BJ (cell line): ENCODE data around the gene CAMK2D. TPM values are rescaled to one million over a fixed set of nuclear protein-coding genes. Genes with fewer than 3 reads are reported as not detected.

Experiments
- CTCF ChIA-PET: fragments of 350-600 bp; formaldehyde crosslinking; extraction: SDS; loops from one replicate; lab custom pipeline; 2021; ENCODE audit warnings: antibody characterized with exemption, inconsistent platforms; lab: Yijun Ruan, JAX
- POLR2A ChIA-PET: fragments of 300-600 bp; sonication (Branson Sonifier 250); formaldehyde crosslinking; extraction: SDS; loops from one replicate; lab custom pipeline; 2021; ENCODE audit warnings: antibody characterized with exemption; lab: Charles Lee
- DNase-seq: peaks from one replicate; pipeline ENCODE4 v3.0.0-alpha.2; 2011; ENCODE audit warnings: low read depth
- H3K27me3 ChIP-seq: 2 replicates; pipeline ENCODE4 v1.6.0; 2011; ENCODE audit warnings: low read length; ENCODE audit not compliant: control insufficient read depth, insufficient read depth
- H3K36me3 ChIP-seq: 2 replicates; pipeline ENCODE4 v1.5.1; 2011; ENCODE audit warnings: low read length; ENCODE audit not compliant: control insufficient read depth, insufficient read depth
- H3K4me3 ChIP-seq: 2 replicates; pipeline ENCODE4 v1.5.1; 2011; ENCODE audit warnings: low read depth, mild to moderate bottlenecking, control low read depth, low read length
- CTCF ChIP-seq: IDR thresholded peaks from 2 replicates; pipeline ENCODE4 v1.5.1; 2011; ENCODE audit warnings: low read depth, mild to moderate bottlenecking, control low read depth, inconsistent platforms, low read length, moderate library complexity; ENCODE audit not compliant: insufficient read depth
- polyA plus RNA-seq: library from polyadenylated mRNA; depleted of rRNA; stranded (reverse); fragments of >200 nt; gene quantifications from 2 replicates; pipeline ENCODE4 v1.2.3, GENCODE V29; 2011

CAMK2D gene
- polyA plus RNA-seq, 1 experiment, result 41.8 TPM

GRCh38 chr4:113773014-113773413, 11.5 kb upstream of the CAMK2D start:
- no peak for DNase-seq
- CTCF ChIA-PET, result interaction anchor here (1.1 to 1.7 kb wide), 2 partner anchors 10 to 378 kb away, joined by 3 to 8 read pairs; no protein-coding TSS in a partner anchor
- no peaks in the 10 kb centered on the region for H3K27me3 ChIP-seq
- no peak overlapping the region for H3K4me3 ChIP-seq
- POLR2A ChIA-PET, result no interaction called here
- no peak for TF ChIP-seq CTCF
- H3K36me3 ChIP-seq, result no peaks in the 10 kb centered on the region

GRCh38 chr4:113772319-113772718, 10.8 kb upstream of the CAMK2D start:
- TF ChIP-seq CTCF, result no peak
- H3K36me3 ChIP-seq, result no peaks in the 10 kb centered on the region
- H3K4me3 ChIP-seq, result no peak overlapping the region
- H3K27me3 ChIP-seq, result no peaks in the 10 kb centered on the region
- DNase-seq, result no peak
- CTCF ChIA-PET, result interaction anchor here (1.7 kb wide), 1 partner anchor 10 kb away, joined by 8 read pairs; no protein-coding TSS in a partner anchor
- POLR2A ChIA-PET, result no interaction called here

GRCh38 chr4:113769744-113770143, 8.2 kb upstream of the CAMK2D start:
- no peak for TF ChIP-seq CTCF
- H3K36me3 ChIP-seq, result no peaks in the 10 kb centered on the region
- no peak for DNase-seq
- no peaks in the 10 kb centered on the region for H3K27me3 ChIP-seq
- H3K4me3 ChIP-seq, result no peak overlapping the region
- ChIA-PET CTCF (interaction anchor here (0.7 kb wide), 1 partner anchor 13 kb away, joined by 3 read pairs; no protein-coding TSS in a partner anchor), POLR2A (no interaction called here)

- POLR2A ChIA-PET, result no interaction called here
- CTCF ChIA-PET, result no interaction called here
- TF ChIP-seq CTCF, result no peak
Measured at GRCh38 chr4:113768952-113769351, 7.4 kb upstream of the CAMK2D start.

GRCh38 chr4:113766882-113767281, 5.3 kb upstream of the CAMK2D start:
- DNase-seq, result no peak
- ChIA-PET POLR2A (no interaction called here), CTCF (interaction anchor here (0.9 kb wide), 1 partner anchor 10 kb away, joined by 4 read pairs; no protein-coding TSS in a partner anchor)
- no peak for TF ChIP-seq CTCF
- Histone ChIP-seq H3K27me3 (no peaks in the 10 kb centered on the region), H3K4me3 (no peak overlapping the region), H3K36me3 (no peaks in the 10 kb centered on the region)

More at GRCh38 chr4:113768952-113769351, 7.4 kb upstream of the CAMK2D start:
- H3K4me3 ChIP-seq, result no peak overlapping the region
- no peaks in the 10 kb centered on the region for H3K36me3 ChIP-seq
- no peaks in the 10 kb centered on the region for H3K27me3 ChIP-seq
- DNase-seq, result no peak
